HG03575 (cell line): ENCODE results near the gene ZNF70.

Experiments
- ATAC-seq: cut with Tn5 transposase; IDR thresholded peaks from one replicate; pipeline ENCODE4 v1.9.1; 2021; ENCODE audit not compliant: unreplicated experiment, insufficient number of reproducible peaks, low FRiP score; ENCODE audit errors: extremely low read depth

The ZNF70 gene

GRCh38 chr22:23780146-23780748 is 29.3 kb upstream of the ZNF70 start:
- ATAC-seq, result no peak

- no peak for ATAC-seq
Measured at GRCh38 chr22:23779731-23780130, 28.8 kb upstream of the ZNF70 start.

GRCh38 chr22:23779083-23779482 is 28.2 kb upstream of the ZNF70 start:
- ATAC-seq, result no peak

GRCh38 chr22:23778577-23778900 is 27.6 kb upstream of the ZNF70 start:
- no peak for ATAC-seq

GRCh38 chr22:23777776-23778576 is 27.1 kb upstream of the ZNF70 start:
- no peak for ATAC-seq

GRCh38 chr22:23775779-23776375 is 25.0 kb upstream of the ZNF70 start:
- ATAC-seq, result no peak

GRCh38 chr22:23774922-23775436 is 24.1 kb upstream of the ZNF70 start:
- no peak for ATAC-seq

- no peak for ATAC-seq
Measured at GRCh38 chr22:23774114-23774921, 23.4 kb upstream of the ZNF70 start.

- no peak for ATAC-seq
Measured at GRCh38 chr22:23773483-23774113, 22.7 kb upstream of the ZNF70 start.

GRCh38 chr22:23772649-23773473 is 21.9 kb upstream of the ZNF70 start, which contains the start of gene MMP11:
MMP11 (plus strand) TSS chr22:23772849; CDS start chr22:23772871, 22 bp downstream.
- no peak for ATAC-seq

- no peak for ATAC-seq
Measured at GRCh38 chr22:23772315-23772648, 21.4 kb upstream of the ZNF70 start.

- ATAC-seq, result no peak
Measured at GRCh38 chr22:23769321-23769965, 18.5 kb upstream of the ZNF70 start.

- ATAC-seq, result no peak
Measured at GRCh38 chr22:23767673-23768548, 17.0 kb upstream of the ZNF70 start, which contains the start of gene CHCHD10. CHCHD10 (minus strand) TSS chr22:23767972; CDS start chr22:23767874, 98 bp downstream.

- ATAC-seq, result no peak
Measured at GRCh38 chr22:23767303-23767672, 16.4 kb upstream of the ZNF70 start.

- ATAC-seq, result no peak
Measured at GRCh38 chr22:23764899-23765881, 14.3 kb upstream of the ZNF70 start.

- ATAC-seq, result no peak
Measured at GRCh38 chr22:23763954-23764353, 13.0 kb upstream of the ZNF70 start.
